ENCODE results near the gene IRF2BPL.

The IRF2BPL gene

GRCh38 chr14:76975812-76976211, 52.7 kb downstream of the IRF2BPL start:
- ATAC-seq (ENCODE audit: insufficient read depth, low read depth) (no peak), DNase-seq (no peak)
- no peak overlapping the region for H3K4me2 ChIP-seq (ENCODE audit: insufficient read depth, low read length)
- no peaks in the 10 kb centered on the region for H3K79me2 ChIP-seq (ENCODE audit: insufficient read depth, low read length)
- no peak for TF ChIP-seq EZH2 (IDR thresholded peaks at IDR 0.05; ENCODE audit: borderline replicate concordance, low read depth, low read length, severe bottlenecking)
- TF ChIP-seq CTCF (IDR thresholded peaks at IDR 0.05; ENCODE audit: borderline replicate concordance, extremely low read depth, low read length, poor library complexity, severe bottlenecking) = no peak
- H4K20me1 ChIP-seq (ENCODE audit: insufficient read depth, low read length) = no peaks in the 10 kb centered on the region
- H3K4me1 ChIP-seq (ENCODE audit: insufficient read depth, low read length) = peaks cover 12% of the 10 kb centered on the region
- no peak overlapping the region for H3K27ac ChIP-seq (ENCODE audit: low read length)
- no peaks in the 10 kb centered on the region for H3K36me3 ChIP-seq (ENCODE audit: insufficient read depth, low read length)
- H3K4me3 ChIP-seq (ENCODE audit: low read depth in 1 of 2, low read length in 2 of 2) = no peak overlapping the region
- H3K9ac ChIP-seq (ENCODE audit: low read depth, low read length) = no peak overlapping the region
- no peaks in the 10 kb centered on the region for H3K27me3 ChIP-seq (ENCODE audit: insufficient read depth, low read length, poor library complexity)
- no peaks in the 10 kb centered on the region for H3K9me3 ChIP-seq (ENCODE audit: insufficient read depth, low read length, severe bottlenecking)
- no peak overlapping the region for H2AFZ ChIP-seq (ENCODE audit: low read depth, low read length)

GRCh38 chr14:76975051-76975450, 53.5 kb downstream of the IRF2BPL start:
- Histone ChIP-seq H3K9me3 (ENCODE audit: insufficient read depth, low read length, severe bottlenecking) (no peaks in the 10 kb centered on the region), H3K4me2 (ENCODE audit: insufficient read depth, low read length) (no peak overlapping the region), H3K4me1 (ENCODE audit: insufficient read depth, low read length) (peaks cover 12% of the 10 kb centered on the region), H4K20me1 (ENCODE audit: insufficient read depth, low read length) (no peaks in the 10 kb centered on the region), H3K36me3 (ENCODE audit: insufficient read depth, low read length) (no peaks in the 10 kb centered on the region), H3K27me3 (ENCODE audit: insufficient read depth, low read length, poor library complexity) (no peaks in the 10 kb centered on the region), H2AFZ (ENCODE audit: low read depth, low read length) (no peak overlapping the region), H3K9ac (ENCODE audit: low read depth, low read length) (no peak overlapping the region), H3K27ac (ENCODE audit: low read length) (no peak overlapping the region), H3K79me2 (ENCODE audit: insufficient read depth, low read length) (no peaks in the 10 kb centered on the region), H3K4me3 (ENCODE audit: low read depth in 1 of 2, low read length in 2 of 2) (no peak overlapping the region)
- no peak for TF ChIP-seq EZH2 (IDR thresholded peaks at IDR 0.05; ENCODE audit: borderline replicate concordance, low read depth, low read length, severe bottlenecking)
- TF ChIP-seq CTCF (IDR thresholded peaks at IDR 0.05; ENCODE audit: borderline replicate concordance, extremely low read depth, low read length, poor library complexity, severe bottlenecking) = no peak
- ATAC-seq (ENCODE audit: insufficient read depth, low read depth) = peak; percentile 56; the same call in 2 of the 3 replicates
- DNase-seq = no peak

Measured in DND-41 (cell line).